Measurements from ENCODE around the gene PDCD5.
A peak's percentile ranks its signal among the peaks of the same experiment; 100 is the strongest.
"Not testable (repeated sequence)": the region's sequence is repeated elsewhere in the genome, so short reads cannot be mapped to it uniquely, and the experiment has no call there.

Gene PDCD5, protein sequence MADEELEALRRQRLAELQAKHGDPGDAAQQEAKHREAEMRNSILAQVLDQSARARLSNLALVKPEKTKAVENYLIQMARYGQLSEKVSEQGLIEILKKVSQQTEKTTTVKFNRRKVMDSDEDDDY

DNA sequence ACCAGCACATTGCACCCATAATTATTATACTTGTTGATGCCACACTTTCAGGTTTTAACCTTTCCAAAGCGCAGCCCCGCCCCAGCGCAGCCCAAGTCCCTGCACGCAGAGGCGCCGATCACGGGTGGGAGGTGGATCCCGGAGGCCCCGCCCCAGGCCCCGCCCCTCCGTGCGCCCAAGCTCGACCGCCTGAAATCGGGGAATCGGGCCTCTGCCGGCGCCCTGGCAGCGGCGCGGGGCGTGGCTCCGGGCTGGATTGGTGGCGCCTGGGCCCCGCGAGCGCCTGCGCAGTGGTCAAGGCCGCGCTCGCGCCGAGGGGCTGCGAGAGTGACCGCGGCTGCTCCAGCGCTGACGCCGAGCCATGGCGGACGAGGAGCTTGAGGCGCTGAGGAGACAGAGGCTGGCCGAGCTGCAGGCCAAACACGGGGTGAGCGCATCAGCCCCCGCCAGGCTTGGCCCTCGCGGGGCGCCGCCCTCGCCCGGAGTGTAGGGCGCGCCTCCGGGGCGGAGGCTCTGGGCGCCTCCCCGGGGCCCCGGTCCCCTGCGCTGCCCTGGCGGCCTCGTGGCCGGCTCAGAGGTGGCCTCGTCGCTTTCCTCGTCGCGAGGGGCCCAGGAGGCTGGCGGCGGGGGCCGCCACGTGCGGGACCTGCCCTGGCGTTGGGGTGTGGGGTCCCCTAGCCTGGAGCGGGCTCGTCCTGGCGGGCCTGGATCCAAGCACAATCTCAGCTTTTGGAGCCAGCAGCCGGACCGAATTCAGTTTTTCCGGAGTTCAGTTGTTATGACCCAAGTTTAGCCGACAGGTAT is at the start of gene PDCD5:
TSS of gene PDCD5 (plus strand) at position 290 of the 804 bp plus-strand sequence. CDS start at position 362, 72 bp downstream.
- H3K4me3 ChIP-seq (ENCODE audit: low read depth, low read length), result peak within 1 kb of the TSS; percentile 92
- peak; percentile 73 for DNase-seq (ENCODE audit: low read depth)
- TF ChIP-seq, protein P1, sequence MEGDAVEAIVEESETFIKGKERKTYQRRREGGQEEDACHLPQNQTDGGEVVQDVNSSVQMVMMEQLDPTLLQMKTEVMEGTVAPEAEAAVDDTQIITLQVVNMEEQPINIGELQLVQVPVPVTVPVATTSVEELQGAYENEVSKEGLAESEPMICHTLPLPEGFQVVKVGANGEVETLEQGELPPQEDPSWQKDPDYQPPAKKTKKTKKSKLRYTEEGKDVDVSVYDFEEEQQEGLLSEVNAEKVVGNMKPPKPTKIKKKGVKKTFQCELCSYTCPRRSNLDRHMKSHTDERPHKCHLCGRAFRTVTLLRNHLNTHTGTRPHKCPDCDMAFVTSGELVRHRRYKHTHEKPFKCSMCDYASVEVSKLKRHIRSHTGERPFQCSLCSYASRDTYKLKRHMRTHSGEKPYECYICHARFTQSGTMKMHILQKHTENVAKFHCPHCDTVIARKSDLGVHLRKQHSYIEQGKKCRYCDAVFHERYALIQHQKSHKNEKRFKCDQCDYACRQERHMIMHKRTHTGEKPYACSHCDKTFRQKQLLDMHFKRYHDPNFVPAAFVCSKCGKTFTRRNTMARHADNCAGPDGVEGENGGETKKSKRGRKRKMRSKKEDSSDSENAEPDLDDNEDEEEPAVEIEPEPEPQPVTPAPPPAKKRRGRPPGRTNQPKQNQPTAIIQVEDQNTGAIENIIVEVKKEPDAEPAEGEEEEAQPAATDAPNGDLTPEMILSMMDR (IDR thresholded peaks at IDR 0.05; ENCODE audit: low read depth, low read length, missing control alignments), result no peak

DNA sequence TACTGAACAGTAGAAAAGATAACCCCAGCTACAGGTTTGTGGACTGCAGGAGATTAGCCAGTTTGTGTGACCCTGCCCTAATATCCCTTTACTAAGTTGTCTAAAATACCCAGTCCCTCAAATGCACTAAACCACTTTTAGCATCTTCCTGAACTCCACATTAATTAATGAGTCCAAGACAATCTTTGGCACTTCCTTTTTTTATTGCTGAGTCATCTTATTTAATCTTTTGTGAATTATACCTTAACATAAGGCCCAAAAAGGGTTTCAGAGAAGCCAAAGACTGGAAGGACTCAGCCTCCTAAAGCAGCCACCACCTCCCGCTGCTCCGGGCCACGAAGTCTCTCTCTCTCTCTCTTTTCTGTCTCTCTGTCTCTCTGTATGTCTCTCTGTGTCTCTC is 48.8 kb upstream of the PDCD5 start:
- H3K4me3 ChIP-seq (ENCODE audit: low read depth, low read length), result no peak overlapping the region
- TF ChIP-seq, protein P1 (IDR thresholded peaks at IDR 0.05; ENCODE audit: low read depth, low read length, missing control alignments), result no peak
- no peak for DNase-seq (ENCODE audit: low read depth)

DNA sequence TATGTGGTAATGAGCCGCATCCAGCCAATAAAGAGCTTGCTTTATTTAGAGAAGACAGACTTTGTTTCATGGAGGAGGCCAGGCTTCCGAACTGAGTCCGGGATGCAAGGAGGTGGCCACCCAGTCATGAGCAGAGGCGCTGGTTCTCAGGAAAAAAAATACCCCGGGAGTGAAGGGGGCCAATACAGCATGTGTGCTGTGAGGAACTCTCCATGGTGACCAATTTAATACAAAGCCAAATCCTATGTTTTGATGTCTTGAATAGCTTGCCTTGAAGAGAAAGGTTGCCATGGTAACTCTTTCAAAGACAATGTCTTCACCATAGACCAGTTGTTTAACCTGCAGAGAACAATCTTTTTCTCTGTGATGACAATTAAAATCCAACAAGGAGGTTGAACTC is 43.4 kb upstream of the PDCD5 start:
- no peak for DNase-seq (ENCODE audit: low read depth)
- TF ChIP-seq, protein P1 (IDR thresholded peaks at IDR 0.05; ENCODE audit: low read depth, low read length, missing control alignments), result no peak
- H3K4me3 ChIP-seq (ENCODE audit: low read depth, low read length), result no peak overlapping the region

DNA sequence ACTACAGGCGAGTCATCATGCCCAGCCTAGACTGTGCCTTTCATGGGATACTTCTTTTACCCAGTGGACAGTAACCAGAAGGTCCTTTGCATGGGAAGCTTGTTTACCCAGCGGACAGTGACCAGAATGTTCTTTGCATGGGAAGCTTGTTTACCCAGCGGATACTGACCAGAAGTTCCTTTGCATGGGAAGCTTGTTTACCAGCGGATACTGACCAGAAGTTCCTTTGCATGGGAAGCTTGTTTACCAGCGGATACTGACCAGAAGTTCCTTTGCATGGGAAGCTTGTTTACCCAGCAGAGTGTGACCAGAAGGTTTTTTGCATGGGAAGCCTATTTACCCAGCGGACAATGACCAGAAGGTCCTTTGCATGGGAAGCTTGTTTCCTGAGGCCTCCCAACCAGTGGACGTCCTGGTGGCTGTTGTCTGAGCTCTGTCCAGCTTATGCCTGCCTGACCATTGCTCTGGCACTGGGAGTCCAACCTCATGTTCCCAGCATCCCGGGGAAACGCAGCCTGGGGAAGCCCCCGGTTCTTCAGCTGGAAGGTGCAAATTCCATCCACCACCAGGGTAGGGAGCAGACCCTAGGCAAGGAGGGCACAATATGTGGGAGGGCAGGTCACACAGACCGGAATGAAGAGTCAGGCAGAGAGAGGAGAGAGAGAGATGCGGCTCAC is 41.6 kb upstream of the PDCD5 start:
- no peak overlapping the region for H3K4me3 ChIP-seq (ENCODE audit: low read depth, low read length)
- DNase-seq (ENCODE audit: low read depth), result no peak

DNA sequence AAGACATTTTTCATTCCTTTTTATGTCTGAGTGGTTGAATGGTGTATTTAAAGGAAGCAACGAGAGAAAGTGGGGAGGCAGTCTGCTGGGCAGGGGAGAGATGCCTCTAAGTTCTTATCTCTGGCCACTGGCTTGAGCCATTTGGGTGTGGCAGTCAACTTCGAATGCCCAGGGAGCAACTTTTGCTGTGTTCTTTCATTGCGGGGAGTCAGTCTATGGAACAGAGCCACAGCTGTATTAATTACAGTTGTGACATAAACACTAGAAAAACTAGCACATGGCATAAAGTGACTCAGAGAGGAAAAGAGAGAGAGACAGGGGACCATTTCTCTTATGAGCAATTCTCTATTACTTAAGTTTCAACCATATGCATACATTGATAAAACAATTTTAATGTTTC is 40.4 kb upstream of the PDCD5 start:
- DNase-seq (ENCODE audit: low read depth), result no peak
- TF ChIP-seq, protein P1 (IDR thresholded peaks at IDR 0.05; ENCODE audit: low read depth, low read length, missing control alignments), result no peak
- no peak overlapping the region for H3K4me3 ChIP-seq (ENCODE audit: low read depth, low read length)

More for the DNA sequence above, 41.6 kb upstream of the PDCD5 start:
- TF ChIP-seq, protein P1 (IDR thresholded peaks at IDR 0.05; ENCODE audit: low read depth, low read length, missing control alignments), result no peak

DNA sequence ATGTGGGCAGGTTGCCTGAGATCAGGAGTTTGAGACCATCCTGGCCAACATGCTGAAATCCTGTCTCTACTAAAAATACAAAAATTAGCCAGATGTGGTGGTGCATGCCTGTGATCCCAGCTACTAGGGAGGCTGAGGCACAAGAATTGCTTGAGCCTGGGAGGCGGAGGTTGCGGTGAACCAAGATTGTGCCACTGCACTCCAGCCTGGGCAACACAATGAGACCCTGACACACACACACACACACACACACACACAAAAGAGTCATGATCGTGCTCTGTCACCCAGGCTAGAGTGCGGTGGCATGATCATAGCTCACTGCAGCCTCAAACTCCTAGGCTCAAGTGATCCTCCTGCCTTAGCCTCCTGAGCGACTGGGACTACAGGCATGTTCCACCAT is 39.6 kb upstream of the PDCD5 start:
- not testable (repeated sequence) for H3K4me3 ChIP-seq (ENCODE audit: low read depth, low read length); DNase-seq (ENCODE audit: low read depth)

DNA sequence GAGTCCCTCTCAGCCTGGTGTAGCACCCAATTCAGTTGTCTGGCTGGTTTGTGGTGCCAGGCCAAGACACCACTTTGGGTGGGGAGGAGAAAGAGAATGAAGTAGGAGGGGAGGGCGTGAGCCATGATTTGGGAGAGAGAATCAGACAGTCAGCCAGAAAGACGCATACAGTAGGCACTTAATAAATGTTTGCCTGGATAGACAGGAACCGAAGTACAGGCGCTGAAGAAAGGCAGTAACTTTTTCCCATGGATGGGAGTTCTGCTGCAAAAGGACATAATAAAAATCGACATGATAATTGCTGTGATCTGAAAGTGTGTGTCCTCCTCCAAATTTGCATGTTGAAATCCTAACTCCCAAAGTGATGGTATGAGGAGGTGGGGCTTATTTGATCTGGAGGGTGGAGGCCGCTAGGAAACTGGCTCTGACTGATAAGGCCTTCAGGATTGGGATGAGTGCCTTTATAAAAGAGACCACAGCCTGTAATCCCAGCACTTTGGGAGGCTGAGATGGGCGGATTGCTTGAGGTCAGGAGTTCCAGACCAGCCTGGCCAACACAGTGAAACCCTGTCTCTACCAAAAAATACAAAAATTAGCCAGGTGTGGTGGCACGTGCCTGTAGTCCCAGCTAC is 38.4 kb upstream of the PDCD5 start:
- no peak overlapping the region for H3K4me3 ChIP-seq (ENCODE audit: low read depth, low read length)
- no peak for DNase-seq (ENCODE audit: low read depth)
- TF ChIP-seq, protein P1 (IDR thresholded peaks at IDR 0.05; ENCODE audit: low read depth, low read length, missing control alignments), result no peak
